GM11168 (cell line): ENCODE data around the gene SERTAD1.
"Not testable (repeated sequence)": the region's sequence is repeated elsewhere in the genome, so short reads cannot be mapped to it uniquely, and the experiment has no call there.

Experiments
- in situ Hi-C: fragments of 300-500 bp; cut with MboI; formaldehyde crosslinking; loops from one replicate; pipeline ENCODE4 v1.12.0; 2022; ENCODE audit warnings: low sequenced_read_pairs; ENCODE audit not compliant: unreplicated experiment

The SERTAD1 gene, protein sequence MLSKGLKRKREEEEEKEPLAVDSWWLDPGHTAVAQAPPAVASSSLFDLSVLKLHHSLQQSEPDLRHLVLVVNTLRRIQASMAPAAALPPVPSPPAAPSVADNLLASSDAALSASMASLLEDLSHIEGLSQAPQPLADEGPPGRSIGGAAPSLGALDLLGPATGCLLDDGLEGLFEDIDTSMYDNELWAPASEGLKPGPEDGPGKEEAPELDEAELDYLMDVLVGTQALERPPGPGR

DNA sequence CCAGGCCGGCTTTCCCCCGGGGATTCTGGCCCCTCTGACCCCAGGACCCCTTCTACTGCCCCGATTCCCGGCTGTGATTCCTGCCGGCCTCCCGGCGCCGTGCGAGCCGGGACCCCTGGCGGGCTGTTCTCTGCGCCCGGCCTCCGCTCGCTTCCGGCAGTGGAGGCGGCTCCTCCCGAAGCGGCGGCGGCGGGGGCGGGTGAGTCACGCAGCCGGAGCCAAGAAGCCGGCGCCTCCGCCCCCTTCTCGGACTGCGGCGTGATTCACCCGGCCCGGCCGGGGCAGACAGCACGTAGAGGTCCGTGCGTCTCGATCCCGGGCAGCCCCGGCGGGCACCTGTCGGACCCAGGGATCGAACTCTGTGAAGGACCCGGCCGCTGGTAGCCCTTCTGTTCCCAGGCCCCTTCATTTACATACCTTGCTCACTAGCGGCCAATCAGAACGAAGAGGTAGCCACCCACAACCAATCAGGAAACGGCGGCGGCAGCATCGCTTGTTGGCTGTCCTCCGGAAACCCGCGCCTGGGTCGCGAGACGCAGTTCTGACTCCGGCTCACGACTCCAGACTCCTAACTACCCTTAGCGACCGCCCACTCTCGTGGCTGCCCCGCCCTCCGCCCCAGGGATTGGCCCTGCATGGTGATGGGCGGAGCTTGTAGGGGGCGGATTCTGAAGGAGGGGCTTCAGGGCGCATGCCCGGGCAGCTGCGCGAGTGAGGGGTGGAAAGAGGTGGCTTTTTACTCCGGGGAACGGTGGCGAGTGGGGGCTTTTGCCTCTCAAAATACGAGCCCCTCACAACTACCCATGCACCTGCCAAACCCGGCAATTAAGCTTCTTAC is at the start of gene SERTAD1:
Gene SERTAD1 (minus strand): TSS at position 543 of the 838 bp plus-strand sequence. CDS start 2,446 bp downstream, outside the sequence.
- in situ Hi-C loops: no loop called here

- in situ Hi-C loops: no loop called here
Measured at GRCh38 chr19:40474737-40475136, 48.9 kb upstream of the SERTAD1 start.

DNA sequence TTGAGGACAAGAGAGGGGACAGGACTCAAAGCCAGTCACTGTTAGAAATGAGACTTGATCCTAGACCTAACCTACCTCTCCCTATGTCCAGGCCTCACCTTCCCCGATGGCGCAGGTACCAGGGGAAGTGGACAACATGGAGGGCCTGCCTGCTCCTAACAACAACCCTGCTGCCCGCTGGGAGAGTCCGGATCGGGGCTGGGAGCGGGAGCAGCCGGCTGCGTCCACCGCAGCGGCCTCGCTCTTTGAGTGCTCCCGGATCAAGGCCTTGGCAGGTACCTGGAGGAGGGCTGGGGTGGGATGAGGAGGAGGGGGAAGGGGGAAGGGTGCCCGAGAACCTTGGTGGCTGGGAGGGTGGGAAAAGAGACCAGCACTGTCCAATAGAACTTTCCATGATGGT is 46.7 kb upstream of the SERTAD1 start:
- in situ Hi-C loops: no loop called here

DNA sequence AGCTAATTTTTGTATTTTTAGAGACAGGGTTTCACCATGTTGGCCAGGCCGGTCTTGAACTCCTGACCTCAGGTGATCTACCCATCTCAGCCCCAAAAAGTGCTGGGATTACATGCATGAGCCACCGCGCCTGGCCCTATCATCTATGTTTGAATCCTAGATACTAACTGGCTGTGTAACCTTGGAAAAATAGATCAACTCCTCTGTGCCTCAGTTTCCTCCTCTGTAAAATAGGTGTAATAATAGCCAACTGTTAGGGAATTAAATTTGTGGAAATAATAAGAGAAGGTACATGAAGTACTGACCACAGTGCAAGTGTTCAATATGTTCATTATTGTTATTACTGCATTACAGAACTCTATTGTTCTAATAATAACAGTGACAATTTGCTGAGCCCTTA is 45.3 kb upstream of the SERTAD1 start:
- in situ Hi-C loops: no loop called here

- in situ Hi-C loops: no loop called here
Measured at GRCh38 chr19:40469011-40469410, 43.2 kb upstream of the SERTAD1 start.

DNA sequence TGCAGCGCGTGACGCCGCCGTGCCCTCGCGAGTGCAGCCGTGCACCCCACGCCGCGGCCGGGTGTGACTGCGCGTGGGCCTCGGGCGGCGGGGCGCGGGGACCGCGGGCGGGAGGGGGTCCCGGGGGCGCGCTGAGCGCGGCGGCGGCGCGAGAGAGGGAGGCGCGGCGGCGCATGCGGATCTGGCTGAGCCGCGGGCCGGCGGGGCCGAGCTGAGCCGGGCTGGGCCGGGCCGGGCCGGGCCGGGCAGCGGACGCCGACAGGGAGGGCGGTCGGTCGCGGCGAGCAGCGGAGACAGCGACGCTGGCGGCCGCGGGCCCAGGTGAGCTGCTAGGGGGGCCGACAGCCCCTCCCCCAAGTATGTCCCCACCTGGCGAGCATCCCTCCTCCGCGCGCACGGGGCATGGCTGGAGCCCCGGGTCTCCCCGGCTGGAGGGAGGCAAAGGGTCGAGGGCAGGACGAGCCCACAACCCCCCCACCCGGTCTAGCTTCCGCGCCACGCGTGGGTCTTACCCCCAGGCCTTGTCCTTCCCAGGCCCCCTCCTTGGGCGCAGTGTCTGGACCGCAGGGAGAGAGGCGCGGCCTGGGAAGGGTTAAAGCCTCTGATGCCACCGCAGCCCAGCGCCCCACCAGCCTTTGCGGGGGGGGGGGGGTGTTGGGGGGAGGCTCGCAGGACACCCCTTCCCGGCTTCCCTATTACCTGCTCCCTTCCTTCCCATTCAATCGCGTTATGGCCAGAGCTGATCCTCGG is 41.4 kb upstream of the SERTAD1 start, which contains the start of gene SPTBN4:
Gene SPTBN4 (plus strand): TSS at position 17 of the 750 bp plus-strand sequence. CDS start 5,621 bp downstream, outside the sequence.
- in situ Hi-C loops: no loop called here

- in situ Hi-C loops: no loop called here
Measured at GRCh38 chr19:40466219-40466984, 40.6 kb upstream of the SERTAD1 start.

DNA sequence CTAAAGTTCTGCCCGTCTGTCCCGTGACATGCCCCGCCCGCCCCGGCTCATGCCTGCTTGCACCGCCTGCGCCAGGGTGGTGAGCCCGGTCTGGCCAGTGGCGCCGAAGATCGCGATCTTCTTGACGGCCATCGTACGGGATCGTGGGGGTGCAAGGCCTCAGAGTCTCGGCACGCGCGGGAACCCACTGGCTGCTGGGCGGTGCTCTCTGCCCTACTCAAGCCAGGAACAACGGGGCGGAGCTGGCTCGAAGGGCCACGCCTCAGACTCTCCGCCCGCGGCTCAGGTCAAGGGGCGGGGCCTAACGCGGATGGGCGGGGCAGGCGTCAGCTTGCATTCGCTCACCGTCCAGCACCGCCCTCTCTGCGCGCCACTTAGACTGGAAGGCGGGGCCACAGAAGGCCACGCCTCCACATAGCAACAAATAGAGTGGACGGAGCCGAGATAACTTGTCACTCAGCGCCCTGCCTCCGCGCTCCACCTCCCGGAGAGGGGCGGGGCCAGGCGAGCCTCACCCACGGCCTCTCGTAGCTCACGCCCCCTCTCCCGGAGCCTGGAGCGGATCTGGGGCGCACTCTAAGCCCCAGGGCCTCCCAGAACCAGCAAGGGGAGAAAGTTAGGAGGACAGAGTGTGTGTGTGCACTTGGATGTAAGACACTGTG is 39.9 kb upstream of the SERTAD1 start, which contains the start of gene BLVRB:
Gene BLVRB (minus strand): TSS at position 189 of the 662 bp plus-strand sequence. CDS start 57 bp downstream, at position 132.
- in situ Hi-C loops: no loop called here

DNA sequence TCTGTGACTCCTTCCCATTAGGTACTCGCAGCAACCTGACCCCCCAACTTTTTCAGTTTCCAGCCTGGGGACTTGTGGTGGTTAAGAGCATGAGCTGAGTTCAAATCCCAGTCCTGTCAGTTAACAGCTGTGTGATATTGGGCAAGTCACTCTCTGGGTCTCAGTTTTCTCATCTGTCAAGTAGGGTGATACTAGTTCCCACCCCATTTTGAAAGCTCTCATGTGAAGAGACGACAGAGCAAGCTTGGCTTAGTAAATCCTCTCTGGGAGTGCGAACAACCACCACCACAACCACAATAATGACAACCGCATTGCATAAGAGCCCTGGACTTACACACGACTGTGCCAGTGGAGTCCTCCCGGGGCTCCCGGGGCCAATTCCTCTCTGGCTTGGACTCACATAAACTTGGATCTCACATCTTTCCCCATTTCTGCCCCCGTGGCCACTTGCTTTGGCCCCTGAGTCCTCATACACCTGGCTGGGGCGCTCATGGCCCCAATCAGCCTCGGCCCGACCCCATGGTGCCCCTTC is 39.3 kb upstream of the SERTAD1 start:
- in situ Hi-C loops: no loop called here

DNA sequence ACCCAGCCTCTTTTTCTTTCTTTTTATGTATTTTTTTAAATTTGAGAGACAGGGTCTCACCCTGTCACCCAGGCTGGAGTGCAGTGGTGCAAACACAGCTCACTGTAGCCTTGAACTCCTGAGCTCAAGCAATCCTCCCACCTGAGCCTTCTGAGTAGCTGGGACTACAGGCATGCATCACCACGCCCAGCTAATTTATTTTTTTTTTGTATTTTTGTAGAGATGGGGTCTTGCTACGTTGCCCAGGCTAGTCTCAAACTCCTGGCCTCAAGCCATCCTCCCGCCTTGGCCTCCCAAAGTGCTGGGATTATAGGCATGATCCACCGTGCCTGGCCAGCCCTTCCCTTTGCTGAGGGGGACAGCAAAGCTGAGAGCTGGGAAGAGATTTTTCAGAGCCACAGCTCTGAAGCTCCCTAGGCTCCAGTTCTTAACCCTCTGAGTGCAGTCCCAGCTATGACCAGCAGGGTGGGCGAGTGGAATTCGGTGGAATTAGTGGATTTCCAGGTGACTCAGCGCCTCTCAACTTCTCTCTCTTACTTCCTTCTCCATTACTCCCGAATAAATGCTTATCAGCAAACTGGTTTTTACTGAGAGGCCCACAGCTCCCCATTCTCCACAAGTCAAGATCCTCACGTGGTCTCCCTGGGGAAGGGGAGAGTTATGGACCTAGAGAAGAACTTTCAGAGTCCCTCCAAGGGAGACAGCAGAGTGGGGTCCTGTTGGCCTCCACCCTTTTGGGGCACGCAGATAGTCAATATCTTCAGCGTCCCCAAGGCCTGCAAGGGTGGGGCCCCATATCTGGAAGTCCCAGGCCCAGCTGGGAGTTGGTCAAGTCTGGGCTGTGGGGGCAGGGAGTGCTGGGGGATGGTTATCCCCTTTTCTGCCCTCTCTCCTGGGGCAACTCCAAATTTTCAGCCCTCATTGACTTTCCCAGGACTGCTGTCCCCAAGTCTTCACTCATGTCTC is 38.5 kb upstream of the SERTAD1 start:
- in situ Hi-C loops: no loop called here

GRCh38 chr19:40463587-40464037 is 37.8 kb upstream of the SERTAD1 start:
- in situ Hi-C loops: not testable (repeated sequence)

- in situ Hi-C loops: no loop called here
Measured at GRCh38 chr19:40461669-40462221, 36.0 kb upstream of the SERTAD1 start.

DNA sequence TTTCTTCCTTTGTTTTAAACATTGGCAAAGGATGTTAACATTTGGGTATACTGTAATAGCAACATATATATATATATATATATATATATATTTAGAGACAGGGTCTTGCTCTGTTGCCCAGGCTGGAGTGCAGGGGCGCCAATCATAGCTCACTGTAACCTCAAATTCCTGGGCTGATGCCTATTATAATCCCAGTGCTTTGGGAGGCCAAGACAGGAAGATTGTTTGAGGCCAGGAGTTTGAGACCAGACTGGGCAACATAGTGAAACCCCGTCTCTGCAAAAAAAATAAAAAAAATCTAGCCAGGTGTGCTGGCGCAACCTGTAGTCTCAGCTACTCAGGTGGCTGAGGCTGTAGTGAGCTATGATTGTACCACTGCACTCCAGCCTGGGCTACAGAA is 34.4 kb upstream of the SERTAD1 start:
- in situ Hi-C loops: no loop called here

DNA sequence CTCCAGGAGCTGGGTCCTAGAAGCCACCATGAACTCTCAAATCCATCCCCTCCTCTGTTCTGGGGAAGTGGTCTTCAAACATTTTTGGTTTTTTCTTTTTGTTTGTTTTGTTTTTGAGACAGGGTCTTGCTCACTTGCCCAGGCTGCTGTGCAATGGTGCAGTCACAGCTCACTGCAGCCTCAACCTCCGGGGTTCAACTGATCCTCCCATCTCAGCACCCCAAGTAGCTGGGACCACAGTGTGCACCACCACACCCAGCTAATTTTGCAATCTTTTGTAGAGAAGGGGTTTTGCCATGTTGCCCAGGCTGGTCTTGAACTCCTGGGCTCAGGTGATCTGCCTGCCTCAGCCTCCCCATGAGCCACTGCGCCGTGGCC is 32.8 kb upstream of the SERTAD1 start:
- in situ Hi-C loops: no loop called here

DNA sequence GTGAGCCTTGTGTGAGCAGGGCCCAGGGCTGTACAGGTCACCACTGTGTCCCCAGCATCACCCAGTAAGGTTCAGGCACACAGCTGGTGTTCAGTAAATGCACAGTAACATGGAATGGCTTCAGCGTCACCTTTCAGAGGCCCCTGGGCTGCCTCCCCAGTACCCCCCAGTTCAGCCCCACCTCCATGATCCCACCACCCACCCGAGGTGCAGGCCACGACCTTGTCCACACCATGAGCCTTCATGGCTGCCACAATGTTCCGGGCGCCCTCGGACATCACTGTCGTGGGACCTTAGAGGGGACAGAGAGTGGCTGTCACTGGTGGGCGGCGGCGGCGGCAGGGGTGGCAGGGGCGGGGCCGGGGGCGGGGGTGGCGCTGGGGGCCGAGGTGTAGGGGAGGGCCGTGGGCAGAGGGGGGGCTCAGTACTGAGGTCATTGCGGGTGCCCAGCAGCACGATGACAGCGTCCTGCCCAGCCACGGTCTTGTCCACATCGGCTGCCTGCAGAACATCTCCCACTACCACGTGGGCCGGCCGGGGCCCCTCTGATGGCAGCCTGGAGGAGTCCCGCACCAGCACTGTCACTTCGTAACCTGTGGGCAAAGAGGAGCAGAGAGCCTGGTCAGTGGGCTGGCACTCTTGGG is 32.3 kb upstream of the SERTAD1 start:
- in situ Hi-C loops: no loop called here

- in situ Hi-C loops: no loop called here
Measured at GRCh38 chr19:40457048-40457447, 31.3 kb upstream of the SERTAD1 start.

DNA sequence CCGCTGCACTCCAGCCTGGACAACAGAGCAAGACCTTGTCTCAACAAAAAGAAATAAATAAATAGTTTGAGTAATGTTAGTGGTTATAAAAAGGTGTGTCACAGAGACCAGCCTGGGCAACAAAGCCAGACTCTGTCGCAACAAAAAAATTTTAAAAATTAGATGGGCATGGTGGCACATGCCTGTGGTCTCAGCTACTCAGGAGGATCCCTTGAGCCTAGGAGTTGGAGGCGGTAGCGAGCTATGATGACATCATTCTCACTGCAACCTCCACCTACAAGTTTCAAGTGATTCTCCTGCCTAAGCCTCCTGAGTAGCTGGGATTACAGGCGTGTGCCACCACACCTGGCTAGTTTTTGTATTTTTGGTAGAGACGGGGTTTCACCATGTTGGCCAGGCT is 28.2 kb upstream of the SERTAD1 start:
- in situ Hi-C loops: not testable (repeated sequence)
